K562 (cell line): ENCODE results near the gene SHISA7. TPM values are rescaled to one million over a fixed set of nuclear protein-coding genes. Genes with fewer than 3 reads are reported as not detected.

Experiments used
- BCOR ChIP-seq: fragments of 450-650 bp; IDR thresholded peaks from 2 replicates; pipeline ENCODE4 v1.6.1; 2016
- CTCFL ChIP-seq: IDR thresholded peaks from 2 replicates; pipeline ENCODE4 v1.6.1; 2011; ENCODE audit warnings: borderline replicate concordance, low read depth, mild to moderate bottlenecking, moderate library complexity, low read length; ENCODE audit not compliant: insufficient read depth, poor library complexity, severe bottlenecking
- HSF4 ChIP-seq: fragments of 250-450 bp; sonication (Bioruptor Pico); IDR thresholded peaks from 2 replicates; pipeline ENCODE4 v2.1.2; 2022; ENCODE audit warnings: mild to moderate bottlenecking, moderate library complexity, borderline replicate concordance
- MXD1 ChIP-seq: fragments of 250-450 bp; sonication (Bioruptor Pico); IDR thresholded peaks from 2 replicates; pipeline ENCODE4 v1.8.0; 2021; ENCODE audit warnings: borderline replicate concordance, mild to moderate bottlenecking, moderate library complexity; ENCODE audit not compliant: poor library complexity, severe bottlenecking
- NR2C1 ChIP-seq, 2 experiments: fragments of 450-650 bp; IDR thresholded peaks; 2 replicates each; pipeline ENCODE4 v1.6.1; 2017; ENCODE audit warnings: mild to moderate bottlenecking in 2 of 2, antibody characterized with exemption in 1 of 2, inconsistent platforms in 1 of 2, missing compliant biosample characterization in 1 of 2, missing genetic modification characterization in 1 of 2
- SLC30A9 ChIP-seq: fragments of 250-450 bp; sonication (Bioruptor Pico); IDR thresholded peaks from 2 replicates; pipeline ENCODE4 v1.8.0; 2022; ENCODE audit warnings: mild to moderate bottlenecking, moderate library complexity
- SNRNP70 ChIP-seq: fragments of 200-400 bp; formaldehyde crosslinking; optimal IDR thresholded peaks from 2 replicates; pipeline ENCODE3; 2017; ENCODE audit warnings: low read depth, low read length
- SP1 ChIP-seq: sonication (generic); formaldehyde crosslinking; IDR thresholded peaks from 2 replicates; pipeline ENCODE4 v1.8.1; 2022; ENCODE audit warnings: mild to moderate bottlenecking, missing genetic modification reagents
- SREBF2 ChIP-seq: sonication (generic); formaldehyde crosslinking; IDR thresholded peaks from 2 replicates; pipeline ENCODE4 v1.4.0; 2020; ENCODE audit warnings: mild to moderate bottlenecking, missing genetic modification reagents
- XRCC5 ChIP-seq: fragments of 200-400 bp; formaldehyde crosslinking; IDR thresholded peaks from 2 replicates; pipeline ENCODE4 v1.6.1; 2017; ENCODE audit warnings: low read depth, mild to moderate bottlenecking, low read length
- ZBTB2 ChIP-seq: fragments of 450-650 bp; IDR thresholded peaks from 2 replicates; pipeline ENCODE4 v1.6.1; 2016; ENCODE audit warnings: antibody characterized with exemption
- polyA plus RNA-seq, 8 experiments: library from polyadenylated mRNA; depleted of rRNA in 4 of 8; stranded (reverse) in 5 of 8; unstranded in 3 of 8; fragments of >200 nt; fragmentation: Nextera tagmentation in 2 of 8; fragmentation: Illumina TruSeq in 1 of 8; extraction: Ambion mirVana in 2 of 8; extraction: Trizol in 1 of 8; gene quantifications; 2 replicates each; pipeline versions ENCODE4 v1.2.1 to v1.2.3, GENCODE V29; 2011 to 2014; ENCODE audit warnings: inconsistent platforms in 1 of 8, missing spikeins in 1 of 8
- total RNA-seq, 7 experiments: library from RNA; depleted of rRNA in 6 of 7; stranded (reverse); fragments of >200 nt in 6 of 7; fragmentation: Illumina TruSeq in 2 of 7; extraction: Trizol in 2 of 7; gene quantifications; 2 replicates each; pipeline versions ENCODE4 v1.2.1 to v1.2.3, GENCODE V29; 2011 to 2021; ENCODE audit warnings: low replicate concordance in 1 of 7

SHISA7 gene
- total and polyA plus RNA-seq, 9 of the 15 experiments (the other 6 are each of a cell fraction or from before 2014, with no cell fraction given): 0.01 to 0.40 (median 0.07) TPM

- TF ChIP-seq ZBTB2: no peak
- no peak for TF ChIP-seq SP1
- peak; percentile 84 for TF ChIP-seq BCOR
- no peak for TF ChIP-seq SLC30A9 (CRISPR knock-in tag)
- TF ChIP-seq SNRNP70: no peak
- no peak for TF ChIP-seq CTCFL
- no peak for TF ChIP-seq XRCC5
- no peak for TF ChIP-seq SREBF2 (CRISPR knock-in tag)
- TF ChIP-seq NR2C1 (IDR thresholded peaks at IDR 0.05): no peak
- no peak for TF ChIP-seq NR2C1 (tag; IDR thresholded peaks at IDR 0.05)
- no peak for TF ChIP-seq MXD1 (CRISPR knock-in tag)
- no peak for TF ChIP-seq HSF4 (CRISPR knock-in tag)
Measured at GRCh38 chr19:55439052-55439451, 4.0 kb downstream of the SHISA7 start (continued).
